K562 (cell line): ENCODE data around the gene CSF1. TPM values are rescaled to one million over a fixed set of nuclear protein-coding genes. Genes with fewer than 3 reads are reported as not detected.

Experiments used
- ARHGAP35 ChIP-seq: fragments of 450-650 bp; IDR thresholded peaks from 2 replicates; pipeline ENCODE4 v1.6.1; 2018; ENCODE audit not compliant: partially characterized antibody
- DNMT1 ChIP-seq: fragments of 450-650 bp; IDR thresholded peaks from 2 replicates; pipeline ENCODE4 v1.6.1; 2016; ENCODE audit warnings: antibody characterized with exemption, mild to moderate bottlenecking
- EHMT2 ChIP-seq: fragments of 450-650 bp; IDR thresholded peaks from 2 replicates; pipeline ENCODE4 v1.6.1; 2018; ENCODE audit warnings: antibody characterized with exemption
- ELK1 ChIP-seq: sonication (generic); formaldehyde crosslinking; IDR thresholded peaks from 2 replicates; pipeline ENCODE4 v1.8.1; 2022; ENCODE audit warnings: missing genetic modification reagents
- FOXJ3 ChIP-seq: sonication (generic); formaldehyde crosslinking; IDR thresholded peaks from 2 replicates; pipeline ENCODE4 v1.4.0; 2020; ENCODE audit warnings: mild to moderate bottlenecking, missing genetic modification reagents
- HBP1 ChIP-seq: fragments of 450-650 bp; formaldehyde crosslinking; IDR thresholded peaks from 2 replicates; pipeline ENCODE4 v1.4.0; 2022; ENCODE audit warnings: missing genetic modification characterization
- HINFP ChIP-seq: fragments of 450-650 bp; conservative IDR thresholded peaks from 2 replicates; pipeline ENCODE4 v1.6.1; 2016; ENCODE audit warnings: missing genetic modification characterization, low read depth, mild to moderate bottlenecking, control low read depth, missing compliant biosample characterization
- MTA1 ChIP-seq: fragments of 450-650 bp; IDR thresholded peaks from 2 replicates; pipeline ENCODE4 v1.6.1; 2017; ENCODE audit warnings: borderline replicate concordance
- NFATC3 ChIP-seq: fragments of 450-650 bp; IDR thresholded peaks from 2 replicates; pipeline ENCODE4 v1.6.1; 2017; ENCODE audit warnings: mild to moderate bottlenecking
- NFE2 ChIP-seq: IDR thresholded peaks from 2 replicates; pipeline ENCODE4 v1.6.1; 2014; ENCODE audit warnings: antibody characterized with exemption, low read depth
- NFIC ChIP-seq: fragments of 450-650 bp; IDR thresholded peaks from 2 replicates; pipeline ENCODE4 v1.6.1; 2017; ENCODE audit warnings: mild to moderate bottlenecking, inconsistent platforms
- NR4A1 ChIP-seq, 2 experiments: fragments of 250-450 bp in 1 of 2; fragments of 450-650 bp in 1 of 2; sonication (Bioruptor Pico) in 1 of 2; IDR thresholded peaks; 2 replicates each; pipeline versions ENCODE4 v1.4.0 to v1.6.1; 2016 to 2020; ENCODE audit warnings: mild to moderate bottlenecking in 2 of 2, missing compliant biosample characterization in 1 of 2, missing genetic modification characterization in 1 of 2, moderate library complexity in 1 of 2
- PKNOX1 ChIP-seq: fragments of 450-650 bp; IDR thresholded peaks from 2 replicates; pipeline ENCODE4 v1.6.1; 2016
- SMARCA5 ChIP-seq: fragments of 450-650 bp; IDR thresholded peaks from 2 replicates; pipeline ENCODE4 v1.6.1; 2016
- SUPT5H ChIP-seq: fragments of 450-650 bp; IDR thresholded peaks from 2 replicates; pipeline ENCODE4 v1.6.1; 2016
- USF2 ChIP-seq: sonication (generic); formaldehyde crosslinking; IDR thresholded peaks from 2 replicates; pipeline ENCODE4 v1.5.0; 2020; ENCODE audit warnings: missing genetic modification reagents
- ZBTB2 ChIP-seq: fragments of 450-650 bp; IDR thresholded peaks from 2 replicates; pipeline ENCODE4 v1.6.1; 2016; ENCODE audit warnings: antibody characterized with exemption
- ZBTB26 ChIP-seq: fragments of 450-650 bp; formaldehyde crosslinking; IDR thresholded peaks from 2 replicates; pipeline ENCODE4 v1.4.0; 2022; ENCODE audit warnings: missing genetic modification characterization
- polyA plus RNA-seq, 8 experiments: library from polyadenylated mRNA; depleted of rRNA in 4 of 8; stranded (reverse) in 5 of 8; unstranded in 3 of 8; fragments of >200 nt; fragmentation: Nextera tagmentation in 2 of 8; fragmentation: Illumina TruSeq in 1 of 8; extraction: Ambion mirVana in 2 of 8; extraction: Trizol in 1 of 8; gene quantifications; 2 replicates each; pipeline versions ENCODE4 v1.2.1 to v1.2.3, GENCODE V29; 2011 to 2014; ENCODE audit warnings: inconsistent platforms in 1 of 8, missing spikeins in 1 of 8
- total RNA-seq, 7 experiments: library from RNA; depleted of rRNA in 6 of 7; stranded (reverse); fragments of >200 nt in 6 of 7; fragmentation: Illumina TruSeq in 2 of 7; extraction: Trizol in 2 of 7; gene quantifications; 2 replicates each; pipeline versions ENCODE4 v1.2.1 to v1.2.3, GENCODE V29; 2011 to 2021; ENCODE audit warnings: low replicate concordance in 1 of 7

Gene CSF1
- total and polyA plus RNA-seq, 9 of the 15 experiments (the other 6 are each of a cell fraction or from before 2014, with no cell fraction given): 0.18 to 11.8 (median 2.8) TPM

GRCh38 chr1:109907190-109907774, 3.4 kb upstream of the CSF1 start (continued):
- TF ChIP-seq ZBTB2 (0 out of 2 replicates have a peak, but pooled peaks have one; percentile 19), USF2 (CRISPR knock-in tag) (no peak), ELK1 (no peak), HINFP (tag) (peak; percentile 69), PKNOX1 (peak; percentile 7; the same call in 1 of the 2 replicates), EHMT2 (peak; percentile 35; the same call in 1 of the 2 replicates), NR4A1 (CRISPR knock-in tag; IDR thresholded peaks at IDR 0.05) (no peak), NR4A1 (tag; IDR thresholded peaks at IDR 0.05) (no peak), ZBTB26 (CRISPR knock-in tag) (peak; percentile 53; the same call in 1 of the 2 replicates), SUPT5H (no peak), DNMT1 (0 out of 2 replicates have a peak, but pooled peaks have one; percentile 48), HBP1 (CRISPR knock-in tag) (peak; percentile 69; the same call in 1 of the 2 replicates), SMARCA5 (0 out of 2 replicates have a peak, but pooled peaks have one; percentile 28), ARHGAP35 (peak; percentile 28), NFE2 (no peak), MTA1 (0 out of 2 replicates have a peak, but pooled peaks have one; percentile 35), FOXJ3 (CRISPR knock-in tag) (no peak), NFIC (no peak), NFATC3 (no peak)
